Breast epithelium (tissue), 3 donors: ENCODE results near the gene GLRX2.

Source experiments
- CTCF ChIP-seq, 3 donors: fragments of 450-650 bp; IDR thresholded peaks; one replicate each; pipeline ENCODE4 v1.5.1; 2016 to 2017; ENCODE audit warnings: antibody characterized with exemption in 3 of 3, mild to moderate bottlenecking in 3 of 3, moderate library complexity in 3 of 3
- POLR2A ChIP-seq: fragments of 450-650 bp; IDR thresholded peaks from one replicate; pipeline ENCODE4 v1.6.1; 2016; ENCODE audit warnings: antibody characterized with exemption, mild to moderate bottlenecking, moderate library complexity
- POLR2AphosphoS5 ChIP-seq, 3 donors: sonication (generic); formaldehyde crosslinking; IDR thresholded peaks; one replicate each; pipeline ENCODE4 v1.6.1; 2017; ENCODE audit warnings: antibody characterized with exemption in 3 of 3

- TF ChIP-seq CTCF (IDR thresholded peaks at IDR 0.05) = peak in 1 of 3 donors; percentile 7
- no peak for TF ChIP-seq POLR2A
- no peak for TF ChIP-seq POLR2AphosphoS5 (IDR thresholded peaks at IDR 0.05)
Measured at GRCh38 chr1:193058529-193059281, 46.5 kb downstream of the GLRX2 start.
